NCI-H2107 (cell line): ENCODE measurements around the gene SLC6A1.

Experiments
- DNase-seq: peaks from one replicate; lab custom pipeline; 2025; lab: John Stamatoyannopoulos, UW

SLC6A1 gene

DNA sequence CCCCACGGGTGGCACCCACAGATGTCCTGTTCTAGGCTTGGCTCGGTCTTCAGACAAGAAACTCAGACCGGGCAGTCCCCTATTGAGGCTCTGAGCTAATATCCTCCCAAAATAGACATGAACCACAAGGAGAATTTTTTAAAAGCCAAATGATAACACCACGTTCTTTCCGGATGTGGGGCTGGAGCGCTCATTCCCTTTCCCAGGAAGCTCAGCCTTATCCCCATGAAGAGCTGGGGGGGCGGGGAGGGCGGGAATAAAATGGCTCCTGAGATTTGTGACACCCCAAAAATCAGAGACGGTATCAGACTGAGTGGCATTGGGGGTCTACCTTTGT, 1.1 kb downstream of the SLC6A1 start:
- DNase-seq: no peak

DNA sequence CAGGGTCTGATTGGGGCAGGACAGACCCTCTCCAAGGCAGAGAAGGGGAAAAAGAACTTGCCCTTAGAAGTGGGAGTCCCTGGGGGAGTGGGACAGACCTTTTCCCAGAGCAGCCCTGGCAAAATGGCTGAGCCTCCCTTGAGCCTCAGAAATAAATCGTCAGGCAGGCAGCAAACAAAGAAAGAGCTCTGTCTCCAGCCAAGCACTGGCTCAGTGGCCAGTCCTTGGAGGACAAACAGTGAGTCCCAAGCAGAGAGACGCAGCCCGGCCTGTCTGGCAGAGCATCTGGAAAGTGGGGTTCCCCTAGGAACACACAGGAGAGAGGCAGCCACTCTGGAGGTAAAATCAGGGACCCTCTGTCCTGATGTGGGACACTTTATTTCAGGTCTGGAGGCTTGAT, 1.8 kb downstream of the SLC6A1 start:
- no peak for DNase-seq

GRCh38 chr3:10995871-10996270, 3.3 kb downstream of the SLC6A1 start:
- DNase-seq: no peak

- DNase-seq: no peak
Observed at GRCh38 chr3:10996345-10997013, 3.9 kb downstream of the SLC6A1 start.

DNA sequence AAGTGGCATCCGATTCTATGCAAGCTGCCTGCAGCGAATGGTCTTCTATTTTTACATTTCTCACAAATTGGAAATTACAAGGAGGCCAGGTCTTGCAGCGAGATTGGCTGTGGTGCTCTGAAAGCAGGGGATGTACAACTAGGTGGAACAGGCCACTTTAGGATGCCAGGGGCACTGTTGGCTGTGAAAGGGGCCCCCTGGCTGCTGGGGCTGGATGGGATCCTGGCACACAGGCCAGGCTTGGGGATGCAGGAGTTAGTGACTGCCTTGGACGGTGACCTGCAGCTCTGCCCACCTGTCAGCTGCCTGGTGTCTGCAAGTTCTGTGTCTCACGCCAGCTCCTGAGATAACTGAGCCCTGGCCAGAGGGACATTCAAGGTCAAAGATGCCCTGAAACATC, 4.6 kb downstream of the SLC6A1 start:
- no peak for DNase-seq

- no peak for DNase-seq
Observed at GRCh38 chr3:10998542-10998941, 6.0 kb downstream of the SLC6A1 start.

DNA sequence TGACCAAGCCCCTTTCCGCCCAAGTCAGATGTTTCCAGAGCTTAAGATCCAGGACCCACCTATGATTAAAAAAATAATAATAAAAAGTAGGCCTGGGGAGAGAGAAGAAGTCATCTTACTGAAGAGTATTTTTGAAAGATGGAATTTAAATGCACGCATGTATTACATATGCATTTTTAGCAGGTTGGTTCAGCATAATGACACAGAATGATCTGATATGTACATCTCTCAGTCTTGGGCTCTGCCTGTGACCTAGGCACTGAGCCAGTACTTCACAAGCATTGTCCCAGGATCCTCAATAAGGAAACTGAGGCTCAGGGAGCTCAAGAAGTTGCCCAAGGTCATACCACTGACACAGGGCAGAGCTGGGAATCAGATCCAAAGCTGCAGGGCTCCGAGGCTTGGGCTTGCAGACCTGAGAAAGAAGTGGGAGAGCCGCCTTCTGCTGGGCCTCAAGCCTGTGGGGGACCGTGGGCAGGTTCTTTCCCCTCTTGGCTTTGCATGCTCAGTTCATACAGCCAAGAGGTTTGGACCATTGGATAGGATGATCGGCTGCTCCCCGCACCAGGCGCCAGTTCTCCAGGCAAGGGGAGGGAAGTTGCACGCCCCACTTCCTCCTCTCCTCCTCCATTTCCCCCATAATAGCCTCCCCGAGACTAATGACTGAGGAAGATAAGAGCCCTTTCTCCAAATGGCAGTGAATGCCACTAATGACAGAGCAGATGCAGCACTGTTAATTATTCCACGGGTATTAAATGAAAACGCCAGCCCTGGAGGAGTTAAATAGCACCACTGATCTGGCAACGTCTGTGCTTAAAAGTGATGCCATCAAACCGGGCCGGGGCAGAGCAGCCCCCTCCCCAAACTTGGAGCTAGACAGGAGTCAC, 6.9 kb downstream of the SLC6A1 start:
- no peak for DNase-seq

DNA sequence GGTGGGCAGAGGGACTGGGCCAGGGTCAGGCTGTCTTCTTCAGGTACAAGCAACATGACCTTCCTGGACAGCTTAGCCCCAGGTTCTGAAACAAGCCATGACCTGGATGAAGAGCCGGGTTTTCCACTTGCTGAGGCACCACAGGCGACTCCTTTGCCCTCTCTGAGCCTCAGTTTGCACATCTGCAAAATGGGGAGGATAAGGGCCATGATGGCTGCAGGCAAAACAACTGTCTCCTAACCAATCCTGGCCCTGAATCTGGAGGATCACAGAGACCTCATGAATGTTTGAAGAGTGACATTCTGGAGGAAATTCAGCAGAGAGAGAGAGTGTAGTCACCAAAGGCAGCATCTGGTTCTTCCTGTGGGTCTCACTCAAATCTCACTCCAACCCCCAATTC, 8.0 kb downstream of the SLC6A1 start:
- DNase-seq: no peak

GRCh38 chr3:11001020-11001657, 8.6 kb downstream of the SLC6A1 start:
- no peak for DNase-seq

- no peak for DNase-seq
Observed at GRCh38 chr3:11001658-11002021, 9.1 kb downstream of the SLC6A1 start.

GRCh38 chr3:11002371-11002807, 9.8 kb downstream of the SLC6A1 start:
- DNase-seq: no peak

GRCh38 chr3:11004563-11004962, 12.0 kb downstream of the SLC6A1 start:
- no peak for DNase-seq

DNA sequence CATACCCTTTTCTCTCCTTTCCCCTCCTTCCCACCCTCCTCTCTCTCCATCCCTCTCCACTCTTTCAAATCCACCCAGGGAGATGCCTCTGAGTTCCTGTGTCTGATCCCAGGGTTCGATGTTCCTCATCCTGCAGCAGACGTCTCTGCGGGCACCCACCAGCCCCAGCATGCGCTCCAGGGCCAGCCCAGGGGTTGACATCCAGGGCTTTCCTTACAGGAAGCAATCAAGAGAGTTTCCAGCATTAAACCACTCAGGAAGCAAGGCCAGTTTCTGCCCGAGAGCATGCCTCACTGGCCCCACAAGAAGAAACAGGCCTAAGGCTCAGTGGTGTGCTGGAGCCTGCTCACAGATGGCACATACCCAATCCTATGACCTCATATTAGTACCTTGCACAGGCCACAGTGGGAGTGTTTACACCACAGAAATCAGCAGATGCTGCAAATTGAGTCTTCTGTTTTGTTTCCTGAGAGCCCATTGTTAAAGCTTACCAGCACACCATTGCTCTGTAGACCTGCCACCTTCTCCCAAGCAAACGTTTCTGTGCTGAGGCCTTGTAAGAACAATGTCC, 13.2 kb downstream of the SLC6A1 start:
- no peak for DNase-seq

GRCh38 chr3:11006986-11007933, 14.7 kb downstream of the SLC6A1 start:
- no peak for DNase-seq

DNA sequence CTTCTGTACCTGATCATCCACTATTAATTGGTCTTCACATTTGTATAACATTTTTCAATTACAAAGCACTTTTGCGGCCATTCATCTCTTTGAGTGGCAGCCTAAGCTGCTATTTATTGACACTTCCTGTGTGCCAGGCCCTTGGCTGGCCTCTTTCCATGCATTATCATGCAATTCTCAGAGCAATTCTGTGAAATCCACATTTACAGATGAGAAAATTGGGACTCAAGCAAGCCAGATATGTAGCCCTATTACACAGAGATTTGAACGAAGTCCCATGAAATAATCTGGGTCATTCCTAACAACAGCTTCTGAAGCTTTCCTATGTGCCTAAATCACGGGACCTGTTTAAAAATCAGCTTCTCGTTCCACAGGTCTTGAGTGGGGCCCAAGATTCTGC, 17.4 kb downstream of the SLC6A1 start:
- no peak for DNase-seq

GRCh38 chr3:11010426-11011165, 18.0 kb downstream of the SLC6A1 start:
- no peak for DNase-seq

DNA sequence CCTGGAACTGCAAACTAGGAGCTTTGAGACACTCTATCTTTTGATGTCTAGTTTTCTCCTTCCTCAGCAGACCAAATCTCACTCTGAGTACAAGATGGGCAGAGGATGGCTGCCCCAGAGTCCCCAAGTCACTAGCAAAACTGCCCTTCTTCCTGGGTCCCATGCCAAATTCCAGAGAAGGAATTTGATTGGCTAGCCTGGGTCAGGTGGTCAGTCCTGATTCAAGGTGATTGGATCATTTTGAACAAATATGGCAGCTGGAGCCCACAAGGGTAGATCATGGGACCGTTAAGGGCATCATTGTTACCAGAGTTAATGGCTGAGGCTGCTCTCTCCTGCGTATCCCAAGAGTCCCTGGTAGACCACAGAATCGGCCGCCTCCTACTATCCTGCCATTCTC, 21.7 kb downstream of the SLC6A1 start:
- DNase-seq: no peak

GRCh38 chr3:11014752-11015151, 22.2 kb downstream of the SLC6A1 start:
- no peak for DNase-seq

GRCh38 chr3:11015369-11015768, 22.8 kb downstream of the SLC6A1 start:
- no peak for DNase-seq

GRCh38 chr3:11016727-11017126, 24.2 kb downstream of the SLC6A1 start:
- DNase-seq: no peak
